Midbrain (tissue), 1 donor: ENCODE data around the gene REXO1.
"Not testable (repeated sequence)": the region's sequence is repeated elsewhere in the genome, so short reads cannot be mapped to it uniquely, and the experiment has no call there.

Experiments used
- DNase-seq: peaks from one replicate; lab custom pipeline; 2025; lab: John Stamatoyannopoulos, UW

REXO1 gene

GRCh38 chr19:1848399-1849131 is at the start of gene REXO1:
Gene REXO1, minus strand, starts transcription at chr19:1848483. Its CDS starts 125 bp downstream, at chr19:1848358.
- peak; percentile 94 for DNase-seq

GRCh38 chr19:1896508-1896907 is 48.2 kb upstream of the REXO1 start:
- no peak for DNase-seq

- DNase-seq, result no peak
Measured at GRCh38 chr19:1893791-1894190, 45.5 kb upstream of the REXO1 start.

GRCh38 chr19:1889907-1890306 is 41.6 kb upstream of the REXO1 start:
- DNase-seq, result no peak

- DNase-seq, result no peak
Measured at GRCh38 chr19:1888385-1888784, 40.1 kb upstream of the REXO1 start.

- DNase-seq, result not testable (repeated sequence)
Measured at GRCh38 chr19:1886360-1886759, 38.1 kb upstream of the REXO1 start.

GRCh38 chr19:1885398-1886119 is 37.3 kb upstream of the REXO1 start, which contains the start of gene ABHD17A:
Gene ABHD17A, minus strand, starts transcription at chr19:1885496. Its CDS starts 3,930 bp downstream, at chr19:1881566.
- DNase-seq, result peak; percentile 96

- DNase-seq, result no peak
Measured at GRCh38 chr19:1884719-1885334, 36.5 kb upstream of the REXO1 start.

- DNase-seq, result no peak
Measured at GRCh38 chr19:1884291-1884718, 36.0 kb upstream of the REXO1 start.

- no peak for DNase-seq
Measured at GRCh38 chr19:1883784-1884183, 35.5 kb upstream of the REXO1 start.

GRCh38 chr19:1882786-1883692 is 34.8 kb upstream of the REXO1 start:
- DNase-seq, result no peak

GRCh38 chr19:1882089-1882785 is 34.0 kb upstream of the REXO1 start:
- DNase-seq, result peak; percentile 68

- DNase-seq, result peak; percentile 54
Measured at GRCh38 chr19:1881393-1882088, 33.3 kb upstream of the REXO1 start.

- no peak for DNase-seq
Measured at GRCh38 chr19:1880611-1881392, 32.5 kb upstream of the REXO1 start.

GRCh38 chr19:1879982-1880381 is 31.7 kb upstream of the REXO1 start:
- not testable (repeated sequence) for DNase-seq

- not testable (repeated sequence) for DNase-seq
Measured at GRCh38 chr19:1878583-1878982, 30.3 kb upstream of the REXO1 start.

GRCh38 chr19:1877280-1877660 is 29.0 kb upstream of the REXO1 start:
- DNase-seq, result not testable (repeated sequence)

- not testable (repeated sequence) for DNase-seq
Measured at GRCh38 chr19:1876496-1877279, 28.4 kb upstream of the REXO1 start.
